Endothelial cell of umbilical vein (primary cell): ENCODE results near the gene LPIN1. TPM values are rescaled to one million over a fixed set of nuclear protein-coding genes. Genes with fewer than 3 reads are reported as not detected.

Source experiments
- BruUV-seq: library from RNA; stranded (reverse); fragments of 400-500 nt; replicated peaks from 2 replicates; lab custom pipeline; 2021; lab: Mats Ljungman, UMichigan
- CTCF ChIA-PET: fragments of 300-600, 350-600 bp; sonication (Branson Sonifier 250); formaldehyde crosslinking; loops from one replicate; lab custom pipeline; 2021; ENCODE audit warnings: antibody characterized with exemption, inconsistent platforms; lab: Charles Lee
- POLR2A ChIA-PET: fragments of 300-600, 350-600 bp; sonication (Branson Sonifier 250); formaldehyde crosslinking; loops from one replicate; lab custom pipeline; 2021; ENCODE audit warnings: antibody characterized with exemption, inconsistent platforms; lab: Charles Lee
- DNase-seq: peaks from one replicate; pipeline ENCODE4 v3.0.0-alpha.2; 2011; ENCODE audit warnings: low read depth, low spot score
- FAIRE-seq: peaks from 2 replicates; lab custom pipeline; 2011; peaks lifted over from hg19 to GRCh38; lab: Jason Lieb, UNC
- H2AFZ ChIP-seq: 2 replicates; pipeline ENCODE4 v1.6.0; 2012; ENCODE audit warnings: low read depth, low read length, control low read depth, inconsistent platforms
- H3K27ac ChIP-seq: 2 replicates; pipeline ENCODE4 v1.5.1; 2011; ENCODE audit warnings: low read depth, mild to moderate bottlenecking, control low read depth, low read length, moderate library complexity; ENCODE audit not compliant: insufficient read depth
- H3K27me3 ChIP-seq, 2 experiments: 2 replicates each; pipeline versions ENCODE4 v1.6.0 to v1.6.1; 2011; ENCODE audit warnings: low read length in 2 of 2, mixed read lengths in 1 of 2; ENCODE audit not compliant: control insufficient read depth in 2 of 2, insufficient read depth in 2 of 2
- H3K36me3 ChIP-seq, 2 experiments: 2 replicates in 1 of 2; 3 replicates in 1 of 2; pipeline ENCODE4 v1.5.1; 2011; ENCODE audit warnings: low read length in 2 of 2, mild to moderate bottlenecking in 1 of 2, moderate library complexity in 1 of 2; ENCODE audit not compliant: control insufficient read depth in 2 of 2, insufficient read depth in 2 of 2; ENCODE audit errors: extremely low read depth in 1 of 2
- H3K4me1 ChIP-seq: 3 replicates; pipeline ENCODE4 v1.5.1; 2011; ENCODE audit warnings: mild to moderate bottlenecking, low read length; ENCODE audit not compliant: control insufficient read depth, insufficient read depth; ENCODE audit errors: extremely low read depth
- H3K4me2 ChIP-seq: 2 replicates; pipeline ENCODE4 v1.6.1; 2011; ENCODE audit warnings: low read length, control low read depth, mixed read lengths; ENCODE audit not compliant: insufficient read depth
- H3K4me3 ChIP-seq, 3 experiments: fragments of 200-600 bp in 1 of 3; sonication (generic), shearing (Covaris generic) in 1 of 3; replicated peaks in 1 of 3; 2 replicates each; pipeline ENCODE4 v1.5.1; 2011 to 2016; ENCODE audit warnings: control low read depth in 3 of 3, low read length in 3 of 3, mild to moderate bottlenecking in 2 of 3, inconsistent platforms in 1 of 3, low read depth in 1 of 3, moderate library complexity in 1 of 3; ENCODE audit not compliant: insufficient read depth in 1 of 3
- H3K79me2 ChIP-seq: 2 replicates; pipeline ENCODE4 v1.6.0; 2012; ENCODE audit warnings: low read length, inconsistent platforms; ENCODE audit not compliant: control insufficient read depth, insufficient read depth
- H3K9ac ChIP-seq: replicated peaks from 2 replicates; pipeline ENCODE3; 2011; ENCODE audit warnings: low read length, control low read depth; ENCODE audit not compliant: insufficient read depth; ENCODE audit errors: extremely low read depth
- H3K9me1 ChIP-seq: replicated peaks from 3 replicates; pipeline ENCODE4 v1.6.0; 2011; ENCODE audit warnings: mild to moderate bottlenecking, low read length; ENCODE audit not compliant: control insufficient read depth, insufficient read depth; ENCODE audit errors: extremely low read depth
- H3K9me3 ChIP-seq: replicated peaks from 2 replicates; pipeline ENCODE4 v1.5.1; 2012; ENCODE audit warnings: low read length, inconsistent platforms; ENCODE audit not compliant: control insufficient read depth, insufficient read depth
- H4K20me1 ChIP-seq: replicated peaks from 2 replicates; pipeline ENCODE3; 2011; ENCODE audit warnings: mild to moderate bottlenecking, low read length; ENCODE audit not compliant: control insufficient read depth, insufficient read depth; ENCODE audit errors: extremely low read depth
- CTCF ChIP-seq, 2 donors: IDR thresholded peaks; 1 replicate in 1 of 2; 2 replicates in 1 of 2; pipeline ENCODE4 v1.5.1; 2011; ENCODE audit warnings: low read length in 2 of 2, mild to moderate bottlenecking in 2 of 2, moderate library complexity in 2 of 2, control low read depth in 1 of 2, inconsistent platforms in 1 of 2, low read depth in 1 of 2; ENCODE audit not compliant: insufficient read depth in 1 of 2; ENCODE audit errors: extremely low read depth in 1 of 2
- EZH2 ChIP-seq: IDR thresholded peaks from 2 replicates; pipeline ENCODE4 v1.6.1; 2012; ENCODE audit warnings: borderline replicate concordance, low read depth, mild to moderate bottlenecking, moderate library complexity, low read length, inconsistent platforms; ENCODE audit not compliant: severe bottlenecking
- FOS ChIP-seq: IDR thresholded peaks from 2 replicates; pipeline ENCODE4 v1.6.1; 2011; ENCODE audit warnings: mild to moderate bottlenecking, low read length, moderate library complexity, borderline replicate concordance; ENCODE audit not compliant: insufficient read depth
- GATA2 ChIP-seq: IDR thresholded peaks from 2 replicates; pipeline ENCODE4 v1.7.0; 2011; ENCODE audit warnings: low read depth, mild to moderate bottlenecking, moderate library complexity, mixed read lengths, low read length; ENCODE audit not compliant: insufficient read length, insufficient read depth
- JUN ChIP-seq: IDR thresholded peaks from 2 replicates; pipeline ENCODE4 v1.6.1; 2011; ENCODE audit warnings: borderline replicate concordance, low read depth; ENCODE audit not compliant: insufficient read length, insufficient read depth
- MAX ChIP-seq: IDR thresholded peaks from 2 replicates; pipeline ENCODE4 v1.6.1; 2011; ENCODE audit not compliant: insufficient read depth, insufficient read length
- MYC ChIP-seq: IDR thresholded peaks from one replicate; pipeline ENCODE4 v1.6.1; 2011; ENCODE audit warnings: mild to moderate bottlenecking, low read depth, low read length
- POLR2A ChIP-seq: IDR thresholded peaks from 2 replicates; pipeline ENCODE4 v1.6.1; 2012; ENCODE audit warnings: low read depth, mild to moderate bottlenecking, control low read depth, low read length
- POLR2AphosphoS5 ChIP-seq: IDR thresholded peaks from 2 replicates; pipeline ENCODE4 v1.6.1; 2012; ENCODE audit warnings: low read depth, mild to moderate bottlenecking, control low read depth, low read length, moderate library complexity; ENCODE audit not compliant: insufficient read depth
- dilution Hi-C: fragments of 300-500 bp; cut with MboI; formaldehyde crosslinking; loops from one replicate; pipeline ENCODE4 v1.15.0; 2019; ENCODE audit warnings: low sequenced_read_pairs; ENCODE audit not compliant: extremely low pct_ligation_motif_present
- intact Hi-C: fragments of 100-400 bp; cut with micrococcal nuclease; formaldehyde crosslinking; loops from one replicate; pipeline ENCODE4 v1.10.0; 2022
- polyA plus RNA-seq, 4 experiments: library from polyadenylated mRNA; depleted of rRNA in 3 of 4; stranded (reverse) in 3 of 4; unstranded in 1 of 4; fragments of >200 nt; gene quantifications; 2 replicates each; pipeline versions ENCODE4 v1.2.1 to v1.2.3, GENCODE V29; 2011 to 2012; ENCODE audit warnings: missing spikeins in 1 of 4
- total RNA-seq: library from RNA; stranded (reverse); gene quantifications from 2 replicates; pipeline ENCODE4 v1.2.3, GENCODE V29; 2021

Gene LPIN1
- total and polyA plus RNA-seq, 2 donors (not counting 3 experiments of a cell fraction or from before 2014, with no cell fraction given): 26.6 to 80.4 TPM

GRCh38 chr2:11836647-11837219, 90.3 kb downstream of the LPIN1 start:
- DNase-seq (no peak), FAIRE-seq (no peak)
- ChIA-PET POLR2A (no interaction called here), CTCF (no interaction called here)
- Histone ChIP-seq H3K27me3 (peaks cover 2 to 11% of the 10 kb centered on the region in 2 experiments), H3K4me2 (no peak overlapping the region), H3K4me1 (peaks cover 8% of the 10 kb centered on the region), H2AFZ (no peak overlapping the region), H3K36me3 (no peaks in the 10 kb centered on the region), H3K9ac (no peak overlapping the region), H3K27ac (no peak overlapping the region), H3K4me3 (no peak overlapping the region), H3K9me1 (no peaks in the 10 kb centered on the region), H3K79me2 (no peaks in the 10 kb centered on the region), H4K20me1 (no peaks in the 10 kb centered on the region), H3K9me3 (no peaks in the 10 kb centered on the region)
- intact Hi-C loops: no loop called here
- BruUV-seq: no TSS peak
- dilution Hi-C loops: no loop called here
- TF ChIP-seq EZH2 (no peak), MYC (no peak), MAX (no peak), CTCF (IDR thresholded peaks at IDR 0.05; ENCODE audit: extremely low read depth in 1 of 2, insufficient read depth in 1 of 2, low read depth in 1 of 2, low read length in 2 of 2) (no peak), JUN (no peak), GATA2 (no peak), POLR2AphosphoS5 (no peak), FOS (no peak), POLR2A (no peak)
